IMR-90 (cell line): ENCODE results near the gene PRM3.

ENCODE experiments used
- CEBPB ChIP-seq: IDR thresholded peaks from 2 replicates; pipeline ENCODE4 v1.6.1; 2012; ENCODE audit warnings: low read depth, low read length, improper control_type of control experiment
- CHD1 ChIP-seq: IDR thresholded peaks from 2 replicates; pipeline ENCODE4 v1.6.1; 2012; ENCODE audit warnings: low read depth, low read length, improper control_type of control experiment
- CTCF ChIP-seq: conservative IDR thresholded peaks from 2 replicates; pipeline ENCODE4 v1.5.1; 2012; ENCODE audit warnings: mild to moderate bottlenecking, low read depth, low read length, improper control_type of control experiment
- MAZ ChIP-seq: IDR thresholded peaks from 2 replicates; pipeline ENCODE4 v1.6.1; 2012; ENCODE audit warnings: low read depth, mild to moderate bottlenecking, low read length, improper control_type of control experiment, moderate library complexity, borderline replicate concordance
- POLR2A ChIP-seq: IDR thresholded peaks from 2 replicates; pipeline ENCODE4 v1.6.1; 2012; ENCODE audit warnings: mild to moderate bottlenecking, low read depth, low read length
- RAD21 ChIP-seq: IDR thresholded peaks from 2 replicates; pipeline ENCODE4 v1.6.1; 2012; ENCODE audit warnings: low read length, improper control_type of control experiment
- RCOR1 ChIP-seq: IDR thresholded peaks from 2 replicates; pipeline ENCODE4 v1.6.1; 2012; ENCODE audit warnings: mild to moderate bottlenecking, low read length, improper control_type of control experiment; ENCODE audit not compliant: insufficient replicate concordance
- RFX5 ChIP-seq: IDR thresholded peaks from 2 replicates; pipeline ENCODE4 v1.8.0; 2012; ENCODE audit warnings: low read depth, mild to moderate bottlenecking, low read length, moderate library complexity
- SMC3 ChIP-seq: fragments of 150-350 bp; IDR thresholded peaks from 2 replicates; pipeline ENCODE4 v1.6.1; 2016; ENCODE audit warnings: low read depth, mild to moderate bottlenecking, antibody characterized with exemption, low read length, moderate library complexity

GRCh38 chr16:11225677-11226549, 47.5 kb downstream of the PRM3 start:
- TF ChIP-seq CTCF, result no peak
- TF ChIP-seq RFX5, result no peak
- TF ChIP-seq RAD21, result no peak
- no peak for TF ChIP-seq SMC3
- no peak for TF ChIP-seq MAZ
- no peak for TF ChIP-seq CHD1
- no peak for TF ChIP-seq POLR2A
- no peak for TF ChIP-seq CEBPB
- TF ChIP-seq RCOR1, result no peak
